CD4-positive, alpha-beta T cell (primary cell): Measurements from ENCODE around the gene RACK1. TPM values are rescaled to one million over a fixed set of nuclear protein-coding genes. Genes with fewer than 3 reads are reported as not detected.
A peak's percentile ranks its signal among the peaks of the same experiment; 100 is the strongest.

Source experiments
- ATAC-seq: fragments of 200-7000 bp; cut with Tn5 transposase; one replicate; pipeline ENCODE4 v1.10.0; 2022; ENCODE audit warnings: mild to moderate bottlenecking; ENCODE audit not compliant: poor library complexity
- CTCF ChIA-PET: fragments of 350-600 bp; sonication (Branson Sonifier 250); formaldehyde crosslinking; loops from one replicate; lab custom pipeline; 2021; ENCODE audit warnings: antibody characterized with exemption, inconsistent platforms; lab: Charles Lee
- POLR2A ChIA-PET: fragments of 350-600 bp; sonication (Branson Sonifier 250); formaldehyde crosslinking; loops from one replicate; lab custom pipeline; 2021; ENCODE audit warnings: antibody characterized with exemption, inconsistent platforms; lab: Charles Lee
- DNase-seq, 14 experiments: peaks; one replicate each; pipeline ENCODE4 v3.0.0-alpha.2; 2013 to 2020; ENCODE audit warnings: mixed read lengths in 2 of 14
- H3K27ac ChIP-seq, 2 donors: one replicate each; pipeline versions ENCODE4 v1.5.1 to v1.7.0; 2013; ENCODE audit warnings: low read length in 2 of 2, low read depth in 1 of 2, mild to moderate bottlenecking in 1 of 2
- H3K27me3 ChIP-seq, 2 experiments: 1 replicate in 1 of 2; 2 replicates in 1 of 2; pipeline versions ENCODE4 v1.6.1 to v1.7.0; 2013; ENCODE audit warnings: low read length in 2 of 2, control low read depth in 1 of 2, mild to moderate bottlenecking in 1 of 2, moderate library complexity in 1 of 2; ENCODE audit not compliant: insufficient read depth in 2 of 2, control insufficient read depth in 1 of 2
- H3K36me3 ChIP-seq: one replicate; pipeline ENCODE4 v1.6.1; 2013; ENCODE audit warnings: low read length, control low read depth; ENCODE audit not compliant: insufficient read depth
- H3K4me1 ChIP-seq: one replicate; pipeline ENCODE4 v1.6.1; 2013; ENCODE audit warnings: low read length, control low read depth; ENCODE audit not compliant: insufficient read depth
- H3K4me3 ChIP-seq: one replicate; pipeline ENCODE4 v1.5.1; 2013; ENCODE audit warnings: mild to moderate bottlenecking, low read length, moderate library complexity
- H3K9me3 ChIP-seq, 2 experiments: 1 replicate in 1 of 2; 2 replicates in 1 of 2; pipeline versions ENCODE4 v1.6.1 to v1.7.0; 2013; ENCODE audit warnings: low read length in 2 of 2, mild to moderate bottlenecking in 2 of 2, control low read depth in 1 of 2, moderate library complexity in 1 of 2; ENCODE audit not compliant: control insufficient read depth in 1 of 2, insufficient read depth in 1 of 2
- H3K27ac Mint-ChIP-seq: one replicate; pipeline ENCODE4 v1.8.0; 2020; ENCODE audit warnings: mixed read lengths
- H3K27me3 Mint-ChIP-seq: one replicate; pipeline ENCODE4 v1.8.0; 2021; ENCODE audit warnings: mixed read lengths
- H3K36me3 Mint-ChIP-seq: one replicate; pipeline ENCODE4 v1.8.0; 2021; ENCODE audit warnings: low read depth, mixed read lengths
- H3K4me1 Mint-ChIP-seq: one replicate; pipeline ENCODE4 v1.8.0; 2021; ENCODE audit warnings: low read depth, mixed read lengths
- H3K4me3 Mint-ChIP-seq: one replicate; pipeline ENCODE4 v1.8.0; 2020; ENCODE audit warnings: mild to moderate bottlenecking, mixed read lengths
- H3K9me3 Mint-ChIP-seq: one replicate; pipeline ENCODE4 v1.8.0; 2020; ENCODE audit warnings: mixed read lengths
- CTCF ChIP-seq: fragments of 200-600 bp; IDR thresholded peaks from one replicate; pipeline ENCODE4 v1.8.0; 2022; ENCODE audit warnings: antibody characterized with exemption, mild to moderate bottlenecking
- intact Hi-C, 2 experiments: fragments of 100-400 bp; cut with DNase I in 1 of 2; cut with micrococcal nuclease in 1 of 2; formaldehyde crosslinking; loops; one replicate each; pipeline versions ENCODE4 v1.15.1 to v1.9.0; 2023 to 2025; cut with DNase I, micrococcal nuclease
- total RNA-seq, 174 experiments: library from RNA in 2 of 174; stranded (reverse) in 2 of 174; gene quantifications; one replicate each; pipeline ENCODE4 v1.2.3 and lab custom pipeline; 2021 to 2026

The RACK1 gene
- total RNA-seq, 2 experiments from 2014 or later: 2,499 to 2,682 TPM

GRCh38 chr5:181263633-181264032 lies 19.9 kb upstream of the RACK1 start:
- DNase-seq (no peak), ATAC-seq (no peak)
- H3K27me3 Mint-ChIP-seq: no peaks in the 10 kb centered on the region
- ChIA-PET CTCF (no interaction called here), POLR2A (interaction anchor here (1.0 kb wide), 1 partner anchor 75 kb away, joined by 8 read pairs; no protein-coding TSS in a partner anchor)
- peak overlapping the region; percentile 77 for H3K4me3 Mint-ChIP-seq
- peaks cover 14% of the 10 kb centered on the region for H3K36me3 ChIP-seq
- no peak overlapping the region for H3K27ac ChIP-seq
- peaks cover 24% of the 10 kb centered on the region for H3K4me1 Mint-ChIP-seq
- H3K9me3 Mint-ChIP-seq: no peaks in the 10 kb centered on the region
- H3K4me3 ChIP-seq: no peak overlapping the region
- no peaks in the 10 kb centered on the region for H3K9me3 ChIP-seq
- H3K27ac Mint-ChIP-seq: peak overlapping the region; percentile 95
- peaks cover 30% of the 10 kb centered on the region for H3K4me1 ChIP-seq
- intact Hi-C loops: loop anchor here in 1 of 2 experiments (5.0 kb wide), 1 partner anchor 401 kb away; the partner anchor contains the start of gene ZFP62
- H3K27me3 ChIP-seq: no peaks in the 10 kb centered on the region
- no peak for TF ChIP-seq CTCF
- peaks cover 32% of the 10 kb centered on the region for H3K36me3 Mint-ChIP-seq

GRCh38 chr5:181261320-181262049 lies 17.8 kb upstream of the RACK1 start:
- intact Hi-C loops: loop anchor here (1.0 to 5.0 kb wide), 5 partner anchors 15 to 399 kb away; partner anchors contain the start of genes TRIM41 (in 2 of the 2) and ZFP62 (in 1 of the 2)
- peak overlapping the region; percentile 100 for H3K4me3 Mint-ChIP-seq
- H3K27ac Mint-ChIP-seq: peak overlapping the region; percentile 95
- DNase-seq (peak in 13 of 14 experiments; percentile 59 to 90 (median 71)), ATAC-seq (peak; percentile 67)
- H3K9me3 ChIP-seq: no peaks in the 10 kb centered on the region
- H3K27me3 Mint-ChIP-seq: no peaks in the 10 kb centered on the region
- H3K36me3 ChIP-seq: peaks cover 14% of the 10 kb centered on the region
- no peak for TF ChIP-seq CTCF
- POLR2A ChIA-PET: interaction anchor here (0.7 to 4.4 kb wide), 19 partner anchors 10 to 1638 kb away, joined by 3 to 244 read pairs (median 10); partner anchors contain the start of genes HNRNPH1, RACK1, TRIM41 and TRIM7
- H3K4me1 ChIP-seq: peaks cover 43% of the 10 kb centered on the region
- peak overlapping the region; percentile 85 for H3K4me3 ChIP-seq
- peaks cover 46% of the 10 kb centered on the region for H3K4me1 Mint-ChIP-seq
- no peaks in the 10 kb centered on the region for H3K27me3 ChIP-seq
- H3K36me3 Mint-ChIP-seq: peaks cover 46% of the 10 kb centered on the region
- peak overlapping the region; percentile 98 to 99 for H3K27ac ChIP-seq
- CTCF ChIA-PET: interaction anchor here (0.7 to 3.3 kb wide), 10 partner anchors 10 to 95 kb away, joined by 3 to 23 read pairs (median 3); partner anchors contain the start of genes RACK1 and TRIM41
- H3K9me3 Mint-ChIP-seq: no peaks in the 10 kb centered on the region

- intact Hi-C loops: loop anchor here (1.0 to 5.0 kb wide), 6 partner anchors 15 to 399 kb away; partner anchors contain the start of genes TRIM41 (in 2 of the 2), RACK1 (in 1 of the 2) and ZFP62 (in 1 of the 2)
- Mint-ChIP-seq H3K4me1 (peaks cover 52% of the 10 kb centered on the region), H3K4me3 (peak within 1 kb of the TSS; percentile 100), H3K27me3 (no peaks in the 10 kb centered on the region), H3K36me3 (peaks cover 53% of the 10 kb centered on the region), H3K9me3 (no peaks in the 10 kb centered on the region), H3K27ac (peak within 1 kb of the TSS; percentile 95)
- CTCF ChIA-PET: interaction anchor here (0.8 to 3.3 kb wide), 9 partner anchors 10 to 76 kb away, joined by 3 to 23 read pairs (median 3); partner anchors contain the start of genes RACK1 and TRIM41
- POLR2A ChIA-PET: interaction anchor here (0.7 to 4.4 kb wide), 17 partner anchors 10 to 1637 kb away, joined by 3 to 244 read pairs (median 12); partner anchors contain the start of genes HNRNPH1, RACK1, TRIM41 and TRIM7
- peaks cover 43% of the 10 kb centered on the region for H3K4me1 ChIP-seq
- peak within 1 kb of the TSS; percentile 85 for H3K4me3 ChIP-seq
- H3K27ac ChIP-seq: peak within 1 kb of the TSS; percentile 98 to 99
- H3K27me3 ChIP-seq: no peaks in the 10 kb centered on the region
- H3K36me3 ChIP-seq: peaks cover 14% of the 10 kb centered on the region
- no peaks in the 10 kb centered on the region for H3K9me3 ChIP-seq
- peak; percentile 73 for ATAC-seq
- TF ChIP-seq CTCF: no peak
- DNase-seq: peak; percentile 84 to 96 (median 89)
These were observed 17.1 kb upstream of the RACK1 start, which contains the start of gene TRIM52 for GRCh38 chr5:181260720-181261319. Gene TRIM52, minus strand, starts transcription at chr5:181261143. Its CDS starts 330 bp downstream, at chr5:181260813.
